Measurements from ENCODE around the gene CCL1. TPM values are rescaled to one million over a fixed set of nuclear protein-coding genes. Genes with fewer than 3 reads are reported as not detected.

The CCL1 gene
- total RNA-seq, 4 donors from 2014 or later: not detected

- no peak overlapping the region for H3K27ac ChIP-seq
- no peak overlapping the region for H3K4me3 ChIP-seq
- no peak for DNase-seq
- no peaks in the 10 kb centered on the region for H3K27me3 ChIP-seq
- TF ChIP-seq POLR2A (IDR thresholded peaks at IDR 0.05) (no peak), CTCF (IDR thresholded peaks at IDR 0.05) (no peak)
- H3K9me3 ChIP-seq: no peaks in the 10 kb centered on the region
- H3K4me1 ChIP-seq: no peaks in the 10 kb centered on the region
- H3K36me3 ChIP-seq: no peaks in the 10 kb centered on the region
Measured at GRCh38 chr17:34386697-34387550, 23.9 kb upstream of the CCL1 start.

GRCh38 chr17:34386343-34386696 is 23.3 kb upstream of the CCL1 start:
- DNase-seq: no peak
- Histone ChIP-seq H3K4me1 (no peaks in the 10 kb centered on the region), H3K36me3 (no peaks in the 10 kb centered on the region), H3K9me3 (no peaks in the 10 kb centered on the region), H3K27me3 (no peaks in the 10 kb centered on the region), H3K4me3 (no peak overlapping the region), H3K27ac (no peak overlapping the region)
- TF ChIP-seq CTCF (IDR thresholded peaks at IDR 0.05) (no peak), POLR2A (IDR thresholded peaks at IDR 0.05) (no peak)

DNA sequence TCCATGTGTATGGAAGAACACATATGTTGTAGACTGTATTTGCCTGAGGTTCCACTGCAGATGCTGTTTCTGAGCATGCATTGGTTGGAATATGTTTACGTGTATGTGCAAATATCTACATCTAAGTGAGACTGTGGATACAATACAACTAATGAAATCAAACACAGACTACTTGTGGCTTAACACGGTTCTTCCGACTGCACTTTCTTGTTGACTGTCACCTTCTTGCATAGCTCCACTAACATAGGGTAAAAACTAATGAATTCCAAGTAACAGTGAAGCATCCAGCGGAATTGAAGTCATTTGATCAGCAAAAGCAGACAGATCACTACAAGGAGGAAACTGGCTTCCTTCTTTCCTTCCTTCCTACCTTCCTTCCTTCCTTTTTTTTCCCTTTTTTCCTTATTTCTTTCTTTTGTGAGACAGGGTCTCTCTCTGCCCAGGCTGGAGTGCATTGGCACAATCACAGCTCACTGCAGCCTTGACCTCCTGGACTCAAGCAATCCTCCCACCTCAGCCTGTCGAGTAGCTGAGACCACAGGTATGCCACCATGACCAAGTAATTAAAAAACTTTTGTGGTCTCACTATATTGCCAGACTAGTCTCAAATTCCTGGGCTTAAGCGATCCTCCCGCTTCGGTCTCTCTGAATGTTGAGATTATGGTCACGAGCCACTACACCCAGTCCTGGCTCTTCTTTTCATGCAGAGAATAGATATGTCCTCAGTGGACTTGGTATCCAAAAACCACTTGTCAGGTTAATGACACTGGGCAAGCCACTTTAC is 22.0 kb upstream of the CCL1 start:
- Histone ChIP-seq H3K27me3 (no peaks in the 10 kb centered on the region), H3K27ac (no peak overlapping the region), H3K9me3 (no peaks in the 10 kb centered on the region), H3K4me3 (no peak overlapping the region), H3K4me1 (no peaks in the 10 kb centered on the region), H3K36me3 (no peaks in the 10 kb centered on the region)
- DNase-seq: no peak
- TF ChIP-seq POLR2A (IDR thresholded peaks at IDR 0.05) (no peak), CTCF (IDR thresholded peaks at IDR 0.05) (no peak)

- H3K36me3 ChIP-seq: no peaks in the 10 kb centered on the region
- TF ChIP-seq POLR2A (IDR thresholded peaks at IDR 0.05) (no peak), CTCF (IDR thresholded peaks at IDR 0.05) (no peak)
- no peaks in the 10 kb centered on the region for H3K4me1 ChIP-seq
- no peak overlapping the region for H3K27ac ChIP-seq
- no peaks in the 10 kb centered on the region for H3K27me3 ChIP-seq
- DNase-seq: no peak
- no peaks in the 10 kb centered on the region for H3K9me3 ChIP-seq
- H3K4me3 ChIP-seq: no peak overlapping the region
Measured at GRCh38 chr17:34384271-34384670, 21.2 kb upstream of the CCL1 start.

DNA sequence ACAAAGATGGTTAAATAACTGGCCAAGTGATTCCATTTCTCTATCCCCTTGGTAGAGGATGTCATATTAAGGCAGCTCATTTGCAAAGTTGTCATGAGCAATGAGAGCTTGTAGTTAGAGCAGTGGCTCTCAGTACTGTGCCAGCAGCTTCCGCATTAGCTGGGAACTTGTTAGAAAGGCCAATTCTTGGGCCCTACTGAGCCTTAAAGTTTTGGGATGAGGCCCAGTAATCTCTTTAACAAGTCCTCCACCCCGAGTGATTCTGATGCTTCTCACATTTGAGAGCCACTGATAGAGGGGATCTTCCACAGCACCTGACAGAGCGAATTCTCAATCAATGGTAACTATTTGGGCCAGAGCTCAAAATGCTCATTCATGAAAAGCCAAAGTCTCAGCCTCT is 20.2 kb upstream of the CCL1 start:
- no peak overlapping the region for H3K27ac ChIP-seq

More for the DNA sequence above, 20.2 kb upstream of the CCL1 start:
- H3K9me3 ChIP-seq: no peaks in the 10 kb centered on the region
- TF ChIP-seq CTCF (IDR thresholded peaks at IDR 0.05) (no peak), POLR2A (IDR thresholded peaks at IDR 0.05) (no peak)
- DNase-seq: no peak
- no peaks in the 10 kb centered on the region for H3K4me1 ChIP-seq
- no peaks in the 10 kb centered on the region for H3K27me3 ChIP-seq
- no peaks in the 10 kb centered on the region for H3K36me3 ChIP-seq
- H3K4me3 ChIP-seq: no peak overlapping the region

All from Peyer's patch (tissue), 4 donors.